Measurements from ENCODE around the gene ZNF536.

The ZNF536 gene

GRCh38 chr19:30428092-30428680 is 56.0 kb downstream of the ZNF536 start:
- Histone ChIP-seq H3K4me3 (no peak overlapping the region), H3K9me3 (no peaks in the 10 kb centered on the region), H3K27ac (no peak overlapping the region), H3K4me1 (no peaks in the 10 kb centered on the region), H3K36me3 (no peaks in the 10 kb centered on the region), H3K27me3 (no peaks in the 10 kb centered on the region)
- TF ChIP-seq, protein P1, sequence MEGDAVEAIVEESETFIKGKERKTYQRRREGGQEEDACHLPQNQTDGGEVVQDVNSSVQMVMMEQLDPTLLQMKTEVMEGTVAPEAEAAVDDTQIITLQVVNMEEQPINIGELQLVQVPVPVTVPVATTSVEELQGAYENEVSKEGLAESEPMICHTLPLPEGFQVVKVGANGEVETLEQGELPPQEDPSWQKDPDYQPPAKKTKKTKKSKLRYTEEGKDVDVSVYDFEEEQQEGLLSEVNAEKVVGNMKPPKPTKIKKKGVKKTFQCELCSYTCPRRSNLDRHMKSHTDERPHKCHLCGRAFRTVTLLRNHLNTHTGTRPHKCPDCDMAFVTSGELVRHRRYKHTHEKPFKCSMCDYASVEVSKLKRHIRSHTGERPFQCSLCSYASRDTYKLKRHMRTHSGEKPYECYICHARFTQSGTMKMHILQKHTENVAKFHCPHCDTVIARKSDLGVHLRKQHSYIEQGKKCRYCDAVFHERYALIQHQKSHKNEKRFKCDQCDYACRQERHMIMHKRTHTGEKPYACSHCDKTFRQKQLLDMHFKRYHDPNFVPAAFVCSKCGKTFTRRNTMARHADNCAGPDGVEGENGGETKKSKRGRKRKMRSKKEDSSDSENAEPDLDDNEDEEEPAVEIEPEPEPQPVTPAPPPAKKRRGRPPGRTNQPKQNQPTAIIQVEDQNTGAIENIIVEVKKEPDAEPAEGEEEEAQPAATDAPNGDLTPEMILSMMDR (IDR thresholded peaks at IDR 0.05): no peak
- no peak for DNase-seq
- intact Hi-C loops (cut with DNase I; ENCODE audit: low total_unique reads): no loop called here

- Histone ChIP-seq H3K4me1 (no peaks in the 10 kb centered on the region), H3K9me3 (no peaks in the 10 kb centered on the region), H3K27me3 (no peaks in the 10 kb centered on the region), H3K36me3 (no peaks in the 10 kb centered on the region), H3K4me3 (no peak overlapping the region), H3K27ac (no peak overlapping the region)
- TF ChIP-seq, protein P1 (IDR thresholded peaks at IDR 0.05): no peak
- intact Hi-C loops (cut with DNase I; ENCODE audit: low total_unique reads): no loop called here
- DNase-seq: no peak
These were observed 56.7 kb downstream of the ZNF536 start for GRCh38 chr19:30428844-30429243.

DNA sequence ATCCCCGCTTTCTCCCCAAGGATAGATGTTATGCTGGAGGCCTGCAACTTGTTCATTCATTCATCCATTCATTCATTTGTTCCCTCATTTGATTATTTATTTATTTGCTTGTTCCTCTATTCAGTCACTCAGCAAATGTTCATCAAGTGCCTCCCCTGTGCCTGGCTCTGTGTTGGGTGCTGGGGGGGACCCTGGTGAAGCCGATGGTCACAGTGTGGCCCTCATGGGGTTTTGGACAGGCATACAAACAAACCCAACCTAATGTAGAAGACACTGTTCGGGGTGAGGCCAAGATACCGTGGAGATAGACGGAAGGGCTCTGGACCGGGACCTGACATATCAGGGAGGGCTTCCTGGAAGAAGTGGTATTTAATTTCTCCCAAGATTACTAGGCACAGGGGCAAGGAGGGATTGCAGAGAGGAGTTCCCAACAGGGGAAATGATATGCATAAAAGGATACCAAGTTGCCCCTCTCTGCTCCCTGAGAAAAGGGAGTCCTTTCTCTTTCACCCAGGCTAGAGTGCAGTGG is 58.1 kb downstream of the ZNF536 start:
- intact Hi-C loops (cut with DNase I; ENCODE audit: low total_unique reads): no loop called here
- no peaks in the 10 kb centered on the region for H3K27me3 ChIP-seq
- no peak overlapping the region for H3K4me3 ChIP-seq
- no peaks in the 10 kb centered on the region for H3K9me3 ChIP-seq
- TF ChIP-seq, protein P1 (IDR thresholded peaks at IDR 0.05): no peak
- DNase-seq: no peak
- no peaks in the 10 kb centered on the region for H3K4me1 ChIP-seq
- H3K27ac ChIP-seq: no peak overlapping the region
- H3K36me3 ChIP-seq: no peaks in the 10 kb centered on the region

- H3K27ac ChIP-seq: no peak overlapping the region
- DNase-seq: no peak
- TF ChIP-seq, protein P1 (IDR thresholded peaks at IDR 0.05): no peak
These were observed 59.4 kb downstream of the ZNF536 start for GRCh38 chr19:30431591-30431990.

GRCh38 chr19:30434797-30435594 is 62.8 kb downstream of the ZNF536 start:
- Histone ChIP-seq H3K9me3 (no peaks in the 10 kb centered on the region), H3K4me3 (no peak overlapping the region), H3K36me3 (no peaks in the 10 kb centered on the region), H3K27me3 (no peaks in the 10 kb centered on the region), H3K4me1 (no peaks in the 10 kb centered on the region), H3K27ac (no peak overlapping the region)
- TF ChIP-seq, protein P1 (IDR thresholded peaks at IDR 0.05): no peak
- no peak for DNase-seq
- intact Hi-C loops (cut with DNase I; ENCODE audit: low total_unique reads): no loop called here

More at GRCh38 chr19:30431591-30431990, 59.4 kb downstream of the ZNF536 start:
- H3K4me1 ChIP-seq: no peaks in the 10 kb centered on the region
- H3K9me3 ChIP-seq: no peaks in the 10 kb centered on the region
- H3K36me3 ChIP-seq: no peaks in the 10 kb centered on the region
- intact Hi-C loops (cut with DNase I; ENCODE audit: low total_unique reads): no loop called here
- no peak overlapping the region for H3K4me3 ChIP-seq
- no peaks in the 10 kb centered on the region for H3K27me3 ChIP-seq

Measured in tibial artery (tissue), 4 donors.